SK-N-SH (cell line): ENCODE data around the gene WBP2.

Source experiments
- EP300 ChIP-seq, 2 experiments: IDR thresholded peaks; 2 replicates each; pipeline versions ENCODE4 v1.4.0 to v1.6.1; 2012; ENCODE audit warnings: borderline replicate concordance in 1 of 2, low read depth in 1 of 2, low read length in 1 of 2
- RXRA ChIP-seq: IDR thresholded peaks from 2 replicates; pipeline ENCODE4 v1.4.0; 2012; ENCODE audit warnings: low read depth, mild to moderate bottlenecking, borderline replicate concordance
- TCF12 ChIP-seq: IDR thresholded peaks from 2 replicates; pipeline ENCODE4 v1.4.0; 2012

- TF ChIP-seq TCF12 (no peak), RXRA (no peak), EP300 (IDR thresholded peaks at IDR 0.05; ENCODE audit: borderline replicate concordance in 1 of 2, low read depth in 1 of 2, low read length in 1 of 2) (no peak)
These were observed 17.2 kb downstream of the WBP2 start for GRCh38 chr17:75837899-75838298.
